IPS-NIHi11 (cell line): ENCODE results near the gene KLF13.

Source experiments
- DNase-seq: peaks from one replicate; pipeline ENCODE4 v3.0.0; 2012; ENCODE audit warnings: mixed read lengths, low spot score

KLF13 gene

GRCh38 chr15:31401282-31401681 lies 74.6 kb downstream of the KLF13 start:
- DNase-seq = no peak

- no peak for DNase-seq
These were observed 75.4 kb downstream of the KLF13 start for GRCh38 chr15:31402003-31402402.

GRCh38 chr15:31402511-31403056 lies 75.9 kb downstream of the KLF13 start:
- no peak for DNase-seq

GRCh38 chr15:31403096-31403495 lies 76.5 kb downstream of the KLF13 start:
- DNase-seq = no peak

- DNase-seq = no peak
These were observed 77.0 kb downstream of the KLF13 start for GRCh38 chr15:31403606-31404005.

- DNase-seq = no peak
These were observed 77.7 kb downstream of the KLF13 start for GRCh38 chr15:31404345-31404744.

GRCh38 chr15:31405200-31405920 lies 78.7 kb downstream of the KLF13 start:
- no peak for DNase-seq

GRCh38 chr15:31407376-31407775 lies 80.7 kb downstream of the KLF13 start:
- no peak for DNase-seq

GRCh38 chr15:31407851-31408250 lies 81.2 kb downstream of the KLF13 start:
- no peak for DNase-seq

- no peak for DNase-seq
These were observed 82.1 kb downstream of the KLF13 start for GRCh38 chr15:31408724-31409123.

GRCh38 chr15:31409171-31409570 lies 82.5 kb downstream of the KLF13 start:
- DNase-seq = no peak

GRCh38 chr15:31412824-31413223 lies 86.2 kb downstream of the KLF13 start:
- DNase-seq = no peak

GRCh38 chr15:31415201-31415600 lies 88.6 kb downstream of the KLF13 start:
- DNase-seq = no peak

GRCh38 chr15:31419820-31420219 lies 93.2 kb downstream of the KLF13 start:
- no peak for DNase-seq

GRCh38 chr15:31427411-31427810 lies 100.8 kb downstream of the KLF13 start:
- DNase-seq = no peak
